GM18520 (cell line): ENCODE data around the gene KCNC4.

ENCODE experiments used
- ATAC-seq: cut with Tn5 transposase; IDR thresholded peaks from one replicate; pipeline ENCODE4 v1.9.1; 2021; ENCODE audit not compliant: unreplicated experiment

Gene KCNC4

DNA sequence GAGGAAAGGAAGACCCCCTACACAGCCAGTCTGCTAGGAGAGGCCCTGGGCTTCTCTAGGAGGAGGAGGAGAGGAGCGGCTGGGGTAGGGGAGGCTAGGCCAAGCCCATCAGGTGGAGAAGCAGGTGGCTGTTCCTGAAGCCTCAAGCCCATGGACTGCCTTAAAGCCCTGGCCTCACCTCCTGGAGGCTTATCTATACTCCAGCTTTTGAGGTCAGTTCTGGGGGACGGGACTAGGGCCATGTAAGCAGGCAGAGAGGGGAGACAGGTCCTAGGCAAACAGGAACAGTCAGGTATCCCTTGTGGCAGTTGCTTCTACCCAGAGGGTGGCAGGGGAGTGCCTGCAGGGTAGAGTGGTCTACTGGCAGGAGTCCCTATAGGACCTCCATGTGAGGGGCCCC is 40.6 kb downstream of the KCNC4 start:
- no peak for ATAC-seq

DNA sequence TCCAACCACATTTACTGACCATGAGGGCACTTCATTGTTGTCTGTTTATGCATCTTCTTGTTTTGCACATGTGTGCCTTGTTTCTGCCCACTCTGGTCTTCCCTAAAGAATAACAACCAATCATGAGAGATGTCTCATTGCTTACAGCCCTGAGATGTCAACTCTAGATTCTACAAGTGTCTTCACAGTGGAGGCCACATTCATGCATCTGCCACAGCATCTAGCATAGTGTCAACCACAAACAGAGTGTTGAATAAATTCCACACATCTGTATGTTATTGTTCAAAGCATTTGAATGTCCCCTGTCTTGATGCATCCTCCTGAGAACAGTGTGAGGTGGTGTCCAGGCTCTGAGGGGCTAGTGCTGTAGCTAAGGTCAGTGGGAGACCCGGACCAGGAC is 43.1 kb downstream of the KCNC4 start:
- no peak for ATAC-seq

DNA sequence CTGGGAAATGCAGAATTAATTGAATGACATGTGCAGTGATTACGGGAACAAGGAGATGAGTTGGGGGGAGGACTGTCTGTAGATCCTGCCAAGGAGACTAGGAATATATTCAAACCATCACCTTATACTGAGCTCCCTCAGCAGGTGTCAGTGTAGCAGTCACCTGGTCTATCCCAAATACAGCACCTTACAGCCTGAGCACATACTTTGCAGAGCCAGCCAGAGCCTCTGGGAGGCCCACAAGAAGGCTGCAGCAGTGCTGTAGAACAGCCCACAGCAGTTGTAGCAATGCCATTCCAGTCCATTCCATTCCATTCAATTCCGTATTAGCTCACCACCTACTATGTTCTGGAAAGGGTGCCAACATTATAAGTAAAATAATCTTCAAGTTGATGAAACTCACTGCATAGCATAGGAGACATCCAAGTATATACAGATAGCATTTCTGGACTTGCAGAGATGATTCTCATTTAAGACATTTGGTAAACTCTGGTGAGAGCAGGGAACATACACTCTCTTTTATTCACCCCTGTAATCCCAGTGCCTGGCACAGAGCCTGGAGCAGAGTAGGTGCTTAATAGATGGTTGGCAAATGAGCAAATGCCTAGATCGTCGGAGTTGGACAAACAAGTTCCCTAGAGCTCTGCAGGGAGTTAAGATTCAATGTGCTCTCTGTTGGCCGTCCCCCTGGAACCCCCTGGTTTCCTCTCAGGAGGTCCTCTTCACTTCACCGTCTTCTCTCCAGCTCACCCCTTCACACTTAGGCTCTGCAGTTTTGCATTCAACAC is 44.7 kb downstream of the KCNC4 start:
- no peak for ATAC-seq

DNA sequence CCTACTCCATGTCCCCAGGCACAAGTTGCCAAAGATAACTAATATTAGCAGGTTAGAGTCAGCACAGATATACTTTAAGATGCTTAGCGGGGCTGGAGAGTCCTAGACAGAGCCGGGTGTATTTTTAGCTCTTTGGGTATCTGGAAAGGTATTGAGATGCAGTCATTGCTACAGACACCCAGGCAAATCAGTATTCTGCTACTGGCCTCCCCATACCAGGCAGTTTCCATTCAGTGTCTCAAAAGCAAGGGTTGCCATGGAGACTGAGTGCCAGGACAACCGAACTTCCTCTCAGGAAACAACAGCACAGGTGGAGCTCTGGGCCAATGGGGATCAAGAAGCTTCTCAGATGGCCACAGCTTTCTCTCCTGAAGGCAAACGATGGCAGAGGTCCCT is 45.3 kb downstream of the KCNC4 start:
- no peak for ATAC-seq

DNA sequence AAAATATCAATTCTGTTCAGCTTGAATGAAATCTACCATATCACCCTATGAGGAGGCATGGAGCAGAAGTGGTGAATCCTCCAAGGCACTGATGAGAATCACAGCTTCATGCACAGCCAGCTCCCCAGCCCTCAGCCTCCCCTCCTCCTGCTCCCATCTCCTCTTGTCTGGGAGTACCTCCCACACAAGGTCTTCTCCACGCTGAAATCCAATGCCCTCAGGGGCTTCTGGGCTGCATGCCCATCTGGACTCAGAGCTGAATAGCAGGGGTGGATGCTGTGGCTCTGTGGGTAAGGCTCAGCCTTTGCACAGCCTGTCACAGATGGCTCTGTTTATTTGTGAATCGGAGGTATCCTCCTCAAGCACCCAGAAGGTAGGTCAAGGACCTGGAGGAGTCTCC is 48.6 kb downstream of the KCNC4 start:
- no peak for ATAC-seq

DNA sequence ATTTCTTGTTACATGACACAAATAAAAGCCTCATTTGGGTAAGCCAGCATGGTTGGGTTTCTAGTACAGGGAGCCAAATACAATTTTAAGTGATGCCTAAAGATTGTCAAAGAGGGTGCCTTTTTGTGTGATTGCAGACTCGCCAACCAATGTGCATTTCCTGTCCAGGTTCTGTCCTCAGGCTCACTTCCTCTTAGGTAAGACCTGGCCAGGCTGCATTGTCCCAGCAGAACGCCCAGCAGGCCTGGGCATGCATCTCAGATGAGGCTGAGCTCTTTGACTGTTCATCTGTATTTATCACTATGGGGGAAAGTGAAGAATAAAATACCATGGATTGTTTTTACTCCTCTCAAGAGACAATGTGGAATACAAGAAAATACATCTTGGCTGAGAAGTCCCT is 49.7 kb downstream of the KCNC4 start:
- no peak for ATAC-seq
